Measurements from ENCODE around the gene CFAP65. TPM values are rescaled to one million over a fixed set of nuclear protein-coding genes. Genes with fewer than 3 reads are reported as not detected.

CFAP65 gene
- total RNA-seq, 1 experiment from 2014 or later = 0.52 TPM

GRCh38 chr2:218963601-218964000 is 77.7 kb downstream of the CFAP65 start:
- H3K36me3 ChIP-seq (ENCODE audit: control insufficient read depth in 1 of 2, insufficient read depth in 2 of 2, low read length in 2 of 2) = no peaks in the 10 kb centered on the region
- no peaks in the 10 kb centered on the region for H3K9me3 ChIP-seq (ENCODE audit: control insufficient read depth in 1 of 2, insufficient read depth in 1 of 2, low read depth in 1 of 2, low read length in 2 of 2)
- CTCF ChIA-PET = interaction anchor here (0.8 to 1.0 kb wide), 3 partner anchors 10 to 65 kb away, joined by 3 to 4 read pairs (median 4); no protein-coding TSS in a partner anchor
- peaks cover 0 to 31% of the 10 kb centered on the region in 2 experiments; a peak in 2 of 4 replicates for H3K4me1 ChIP-seq (ENCODE audit: control insufficient read depth in 1 of 2, insufficient read depth in 2 of 2, low read length in 2 of 2)
- DNase-seq (ENCODE audit: low read depth, low spot score) (no peak), ATAC-seq (no peak)
- H3K4me3 ChIP-seq (replicated peaks in 1 of 2; ENCODE audit: low read depth in 1 of 2, low read length in 2 of 2) = peak overlapping the region; percentile 2 to 42; a peak in 2 of 4 replicates
- peak overlapping the region; percentile 4 for H2AFZ ChIP-seq (ENCODE audit: low read depth, low read length, poor library complexity, severe bottlenecking)
- no peaks in the 10 kb centered on the region for H3K79me2 ChIP-seq (ENCODE audit: insufficient read depth, low read length)
- POLR2A ChIA-PET = no interaction called here
- H3K27ac ChIP-seq (ENCODE audit: low read depth, low read length) = no peak overlapping the region
- intact Hi-C loops (cut with micrococcal nuclease) = no loop called here
- H3K4me2 ChIP-seq (ENCODE audit: low read length) = peak overlapping the region; percentile 66
- TF ChIP-seq ELF1 (IDR thresholded peaks at IDR 0.05; ENCODE audit: borderline replicate concordance, low read depth) (no peak), ZFX (IDR thresholded peaks at IDR 0.05) (no peak), TCF7L2 (IDR thresholded peaks at IDR 0.05; ENCODE audit: borderline replicate concordance, extremely low read depth, insufficient read depth, insufficient read length) (no peak), POLR2AphosphoS5 (IDR thresholded peaks at IDR 0.05; ENCODE audit: low read depth, low read length) (no peak)
- BruUV-seq (replicated peaks) = no TSS peak
- H3K9ac ChIP-seq (ENCODE audit: low read length) = no peak overlapping the region
- peaks cover 11% of the 10 kb centered on the region; the same call in 1 of the 2 replicates for H3K27me3 ChIP-seq (ENCODE audit: insufficient read depth, low read length)
- H3K9me2 ChIP-seq (ENCODE audit: insufficient read depth) = no peaks in the 10 kb centered on the region
- RAD21 ChIA-PET (ENCODE audit: low non-redundant PET in 1 of 2, low total read pairs in 2 of 2, uncharacterized antibody in 2 of 2, unreplicated experiment in 2 of 2) = no interaction called here
- no peaks in the 10 kb centered on the region for H4K20me1 ChIP-seq (ENCODE audit: insufficient read depth)

- Histone ChIP-seq H3K4me3 (replicated peaks in 1 of 2; ENCODE audit: low read depth in 1 of 2, low read length in 2 of 2) (peak overlapping the region; percentile 27 to 42), H4K20me1 (ENCODE audit: insufficient read depth) (no peaks in the 10 kb centered on the region), H3K9me3 (ENCODE audit: control insufficient read depth in 1 of 2, insufficient read depth in 1 of 2, low read depth in 1 of 2, low read length in 2 of 2) (no peaks in the 10 kb centered on the region), H3K9ac (ENCODE audit: low read length) (no peak overlapping the region), H2AFZ (ENCODE audit: low read depth, low read length, poor library complexity, severe bottlenecking) (no peak overlapping the region), H3K4me1 (ENCODE audit: control insufficient read depth in 1 of 2, insufficient read depth in 2 of 2, low read length in 2 of 2) (peaks cover 0 to 31% of the 10 kb centered on the region in 2 experiments; a peak in 2 of 4 replicates), H3K36me3 (ENCODE audit: control insufficient read depth in 1 of 2, insufficient read depth in 2 of 2, low read length in 2 of 2) (no peaks in the 10 kb centered on the region), H3K79me2 (ENCODE audit: insufficient read depth, low read length) (no peaks in the 10 kb centered on the region), H3K9me2 (ENCODE audit: insufficient read depth) (no peaks in the 10 kb centered on the region), H3K27me3 (ENCODE audit: insufficient read depth, low read length) (peaks cover 8% of the 10 kb centered on the region; the same call in 1 of the 2 replicates), H3K4me2 (ENCODE audit: low read length) (peak overlapping the region; percentile 66), H3K27ac (ENCODE audit: low read depth, low read length) (no peak overlapping the region; the same call in 1 of the 2 replicates)
- ATAC-seq (peak; percentile 64), DNase-seq (ENCODE audit: low read depth, low spot score) (peak; percentile 64)
- ChIA-PET CTCF (interaction anchor here (0.8 to 1.0 kb wide), 3 partner anchors 10 to 64 kb away, joined by 3 to 4 read pairs (median 4); no protein-coding TSS in a partner anchor), POLR2A (no interaction called here), RAD21 (ENCODE audit: low non-redundant PET in 1 of 2, low total read pairs in 2 of 2, uncharacterized antibody in 2 of 2, unreplicated experiment in 2 of 2) (no interaction called here)
- intact Hi-C loops (cut with micrococcal nuclease) = no loop called here
- TF ChIP-seq REST (IDR thresholded peaks at IDR 0.05; ENCODE audit: low read depth) (peak; percentile 96), SRF (IDR thresholded peaks at IDR 0.05; ENCODE audit: low read depth) (no peak)
- no TSS peak for BruUV-seq (replicated peaks)
Measured at GRCh38 chr2:218962859-218963492, 78.3 kb downstream of the CFAP65 start.
